ENCODE results near the gene IRAK4.
"Not testable (repeated sequence)": the region's sequence is repeated elsewhere in the genome, so short reads cannot be mapped to it uniquely, and the experiment has no call there.

IRAK4 gene

GRCh38 chr12:43758728-43759563 is at the start of gene IRAK4, which contains the start of gene PUS7L:
Gene IRAK4 (plus strand): TSS chr12:43758951. CDS start chr12:43768112, 9,161 bp downstream.
Gene PUS7L (minus strand): TSS chr12:43758790. CDS start chr12:43755245, 3,545 bp downstream.
- H3K4me3 ChIP-seq (ENCODE audit: low read depth, low read length): peak within 1 kb of the TSS; percentile 83

GRCh38 chr12:43711348-43711747 is 47.4 kb upstream of the IRAK4 start:
- H3K4me3 ChIP-seq (ENCODE audit: low read depth, low read length): no peak overlapping the region
- no peak for DNase-seq (ENCODE audit: low read depth)

More at GRCh38 chr12:43758728-43759563, at the start of gene IRAK4, which contains the start of gene PUS7L:
- peak; percentile 88 for DNase-seq (ENCODE audit: low read depth)

- H3K4me3 ChIP-seq (ENCODE audit: low read depth, low read length): no peak overlapping the region
- no peak for DNase-seq (ENCODE audit: low read depth)
Observed at GRCh38 chr12:43722621-43723020, 36.1 kb upstream of the IRAK4 start.

GRCh38 chr12:43723134-43723533 is 35.6 kb upstream of the IRAK4 start:
- no peak for DNase-seq (ENCODE audit: low read depth)
- H3K4me3 ChIP-seq (ENCODE audit: low read depth, low read length): no peak overlapping the region

- no peak overlapping the region for H3K4me3 ChIP-seq (ENCODE audit: low read depth, low read length)
- DNase-seq (ENCODE audit: low read depth): no peak
Observed at GRCh38 chr12:43728117-43728516, 30.6 kb upstream of the IRAK4 start.

- no peak for DNase-seq (ENCODE audit: low read depth)
- no peak overlapping the region for H3K4me3 ChIP-seq (ENCODE audit: low read depth, low read length)
Observed at GRCh38 chr12:43728698-43729097, 30.1 kb upstream of the IRAK4 start.

GRCh38 chr12:43730283-43730682 is 28.5 kb upstream of the IRAK4 start:
- no peak overlapping the region for H3K4me3 ChIP-seq (ENCODE audit: low read depth, low read length)

GRCh38 chr12:43733687-43734086 is 25.1 kb upstream of the IRAK4 start:
- DNase-seq (ENCODE audit: low read depth): no peak
- no peak overlapping the region for H3K4me3 ChIP-seq (ENCODE audit: low read depth, low read length)

More at GRCh38 chr12:43730283-43730682, 28.5 kb upstream of the IRAK4 start:
- no peak for DNase-seq (ENCODE audit: low read depth)

- H3K4me3 ChIP-seq (ENCODE audit: low read depth, low read length): no peak overlapping the region
- DNase-seq (ENCODE audit: low read depth): no peak
Observed at GRCh38 chr12:43736927-43737440, 21.8 kb upstream of the IRAK4 start.

- peak; percentile 39 for DNase-seq (ENCODE audit: low read depth)
- H3K4me3 ChIP-seq (ENCODE audit: low read depth, low read length): no peak overlapping the region
Observed at GRCh38 chr12:43737646-43738045, 21.1 kb upstream of the IRAK4 start.

GRCh38 chr12:43740511-43741100 is 18.1 kb upstream of the IRAK4 start:
- H3K4me3 ChIP-seq (ENCODE audit: low read depth, low read length): no peak overlapping the region
- DNase-seq (ENCODE audit: low read depth): no peak

GRCh38 chr12:43742106-43742505 is 16.6 kb upstream of the IRAK4 start:
- DNase-seq (ENCODE audit: low read depth): peak; percentile 69
- no peak overlapping the region for H3K4me3 ChIP-seq (ENCODE audit: low read depth, low read length)

- no peak overlapping the region for H3K4me3 ChIP-seq (ENCODE audit: low read depth, low read length)
- no peak for DNase-seq (ENCODE audit: low read depth)
Observed at GRCh38 chr12:43744826-43745225, 13.9 kb upstream of the IRAK4 start.

GRCh38 chr12:43749016-43749415 is 9.7 kb upstream of the IRAK4 start:
- no peak overlapping the region for H3K4me3 ChIP-seq (ENCODE audit: low read depth, low read length)
- no peak for DNase-seq (ENCODE audit: low read depth)

GRCh38 chr12:43750814-43751213 is 7.9 kb upstream of the IRAK4 start:
- DNase-seq (ENCODE audit: low read depth): no peak
- H3K4me3 ChIP-seq (ENCODE audit: low read depth, low read length): no peak overlapping the region

- DNase-seq (ENCODE audit: low read depth); H3K4me3 ChIP-seq (ENCODE audit: low read depth, low read length): not testable (repeated sequence)
Observed at GRCh38 chr12:43751360-43751759, 7.4 kb upstream of the IRAK4 start.

- DNase-seq (ENCODE audit: low read depth): no peak
- H3K4me3 ChIP-seq (ENCODE audit: low read depth, low read length): no peak overlapping the region
Observed at GRCh38 chr12:43754015-43754414, 4.7 kb upstream of the IRAK4 start.

GRCh38 chr12:43758247-43758727 is 464 bp upstream of the IRAK4 start:
- H3K4me3 ChIP-seq (ENCODE audit: low read depth, low read length): peak overlapping the region; percentile 83
- DNase-seq (ENCODE audit: low read depth): no peak

- no peak overlapping the region for H3K4me3 ChIP-seq (ENCODE audit: low read depth, low read length)
- no peak for DNase-seq (ENCODE audit: low read depth)
Observed at GRCh38 chr12:43760396-43760795, 1.6 kb downstream of the IRAK4 start.

- H3K4me3 ChIP-seq (ENCODE audit: low read depth, low read length): no peak overlapping the region
- DNase-seq (ENCODE audit: low read depth): no peak
Observed at GRCh38 chr12:43761500-43761899, 2.7 kb downstream of the IRAK4 start.

Data from skeletal muscle cell (primary cell).